H1 (cell line): ENCODE measurements around the gene EPHA3. TPM values are rescaled to one million over a fixed set of nuclear protein-coding genes. Genes with fewer than 3 reads are reported as not detected.

Experiments
- CTCF ChIA-PET: fragments of 300-600 bp; sonication (Branson Sonifier 250); formaldehyde crosslinking; loops from one replicate; lab custom pipeline; 2021; ENCODE audit not compliant: partially characterized antibody; lab: Charles Lee
- POLR2A ChIA-PET: fragments of 300-600 bp; sonication (Branson Sonifier 250); formaldehyde crosslinking; loops from one replicate; lab custom pipeline; 2021; ENCODE audit warnings: inconsistent platforms; ENCODE audit not compliant: partially characterized antibody; lab: Charles Lee
- DNase-seq, 2 experiments: peaks; one replicate each; pipeline versions ENCODE4 v3.0.0 to v3.0.0-alpha.2; 2010 to 2022; ENCODE audit warnings: low spot score in 2 of 2, low read depth in 1 of 2, mixed read lengths in 1 of 2
- FAIRE-seq: peaks from 2 replicates; lab custom pipeline; 2011; peaks lifted over from hg19 to GRCh38; lab: Jason Lieb, UNC
- H2AFZ ChIP-seq: 2 replicates; pipeline ENCODE4 v1.8.1; 2012; ENCODE audit warnings: low read length, inconsistent platforms
- H2AK5ac ChIP-seq: 2 replicates; pipeline ENCODE4 v1.6.1; 2013; ENCODE audit warnings: low read depth, low read length
- H2BK120ac ChIP-seq: replicated peaks from 2 replicates; pipeline ENCODE3; 2013; ENCODE audit warnings: low read depth, low read length, inconsistent platforms
- H2BK12ac ChIP-seq: 2 replicates; pipeline ENCODE4 v1.6.1; 2013; ENCODE audit warnings: low read depth, low read length
- H2BK15ac ChIP-seq: 2 replicates; pipeline ENCODE4 v1.6.1; 2013; ENCODE audit warnings: low read length
- H2BK20ac ChIP-seq: 2 replicates; pipeline ENCODE4 v1.6.1; 2013; ENCODE audit warnings: low read length
- H2BK5ac ChIP-seq: 2 replicates; pipeline ENCODE4 v1.6.1; 2013; ENCODE audit warnings: low read depth, low read length
- H3K14ac ChIP-seq: 2 replicates; pipeline ENCODE4 v1.6.1; 2013; ENCODE audit warnings: inconsistent platforms; ENCODE audit not compliant: insufficient read length
- H3K18ac ChIP-seq: 2 replicates; pipeline ENCODE4 v1.6.1; 2013; ENCODE audit warnings: low read length; ENCODE audit errors: extremely low read depth
- H3K23ac ChIP-seq: 2 replicates; pipeline ENCODE4 v1.6.1; 2013; ENCODE audit warnings: inconsistent platforms; ENCODE audit not compliant: insufficient read length
- H3K23me2 ChIP-seq: 2 replicates; pipeline ENCODE4 v1.6.1; 2013; ENCODE audit warnings: low read depth, low read length
- H3K27ac ChIP-seq: 2 replicates; pipeline ENCODE4 v1.6.1; 2011; ENCODE audit warnings: low read depth, low read length, inconsistent platforms
- H3K27me3 ChIP-seq, 4 experiments: replicated peaks in 1 of 4; 1 replicate in 1 of 4; 2 replicates in 3 of 4; pipeline versions ENCODE4 v1.6.1 to v1.8.1; 2011 to 2013; ENCODE audit warnings: low read length in 3 of 4, mild to moderate bottlenecking in 3 of 4, inconsistent platforms in 2 of 4, mixed read lengths in 2 of 4, moderate library complexity in 1 of 4; ENCODE audit not compliant: control insufficient read depth in 3 of 4, insufficient read depth in 3 of 4; ENCODE audit errors: extremely low read depth in 1 of 4
- H3K36me3 ChIP-seq, 4 experiments: 2 replicates each; pipeline versions ENCODE4 v1.6.1 to v1.8.1; 2011 to 2013; ENCODE audit warnings: mild to moderate bottlenecking in 4 of 4, low read length in 3 of 4, moderate library complexity in 2 of 4, control low read depth in 1 of 4, inconsistent platforms in 1 of 4; ENCODE audit not compliant: insufficient read depth in 4 of 4, control insufficient read depth in 2 of 4
- H3K4ac ChIP-seq: replicated peaks from 2 replicates; pipeline ENCODE3; 2013; ENCODE audit warnings: low read length, low read depth, mixed read lengths, inconsistent platforms; ENCODE audit not compliant: insufficient read length
- H3K4me1 ChIP-seq, 4 experiments: replicated peaks in 1 of 4; 1 replicate in 1 of 4; 2 replicates in 3 of 4; pipeline versions ENCODE4 v1.6.1 to v1.8.1; 2011 to 2013; ENCODE audit warnings: low read length in 3 of 4, inconsistent platforms in 2 of 4, mixed read lengths in 1 of 4; ENCODE audit not compliant: insufficient read depth in 4 of 4, control insufficient read depth in 3 of 4
- H3K4me2 ChIP-seq, 2 experiments: 2 replicates each; pipeline versions ENCODE4 v1.6.1 to v1.8.1; 2011 to 2013; ENCODE audit warnings: low read depth in 2 of 2, low read length in 2 of 2, control low read depth in 1 of 2, inconsistent platforms in 1 of 2, mild to moderate bottlenecking in 1 of 2; ENCODE audit not compliant: insufficient read depth in 1 of 2
- H3K4me3 ChIP-seq, 4 experiments: fragments of 200-600, 300-600 bp in 1 of 4; sonication (generic), shearing (Covaris generic), sonication (Bioruptor Twin) in 1 of 4; 2 replicates each; pipeline versions ENCODE4 v1.5.1 to v1.8.1; 2011 to 2016; ENCODE audit warnings: low read length in 4 of 4, low read depth in 3 of 4, control low read depth in 2 of 4, inconsistent platforms in 2 of 4, mild to moderate bottlenecking in 2 of 4, mixed read lengths in 1 of 4, moderate library complexity in 1 of 4; ENCODE audit not compliant: insufficient read depth in 2 of 4; ENCODE audit errors: extremely low read depth in 1 of 4
- H3K56ac ChIP-seq: replicated peaks from 2 replicates; pipeline ENCODE3; 2013; ENCODE audit warnings: low read depth, mild to moderate bottlenecking, mixed read lengths, low read length, inconsistent platforms; ENCODE audit not compliant: insufficient read length
- H3K79me1 ChIP-seq: 2 replicates; pipeline ENCODE4 v1.6.1; 2013; ENCODE audit warnings: low read depth, low read length, control low read depth
- H3K79me2 ChIP-seq, 2 experiments: 2 replicates each; pipeline versions ENCODE4 v1.6.1 to v1.8.1; 2012 to 2013; ENCODE audit warnings: low read length in 2 of 2, mild to moderate bottlenecking in 2 of 2, inconsistent platforms in 1 of 2; ENCODE audit not compliant: insufficient read depth in 2 of 2, control insufficient read depth in 1 of 2
- H3K9ac ChIP-seq, 4 experiments: replicated peaks in 1 of 4; 1 replicate in 1 of 4; 2 replicates in 3 of 4; pipeline versions ENCODE4 v1.6.1 to v1.8.1; 2011 to 2013; ENCODE audit warnings: low read depth in 3 of 4, low read length in 3 of 4, control low read depth in 2 of 4, mild to moderate bottlenecking in 2 of 4, moderate library complexity in 2 of 4, inconsistent platforms in 1 of 4; ENCODE audit errors: extremely low read depth in 1 of 4
- H3K9me3 ChIP-seq, 2 experiments: 2 replicates each; pipeline versions ENCODE4 v1.6.1 to v1.8.1; 2012 to 2013; ENCODE audit warnings: mild to moderate bottlenecking in 2 of 2, moderate library complexity in 2 of 2, control low read depth in 1 of 2, inconsistent platforms in 1 of 2, low read depth in 1 of 2, low read length in 1 of 2, mixed read lengths in 1 of 2; ENCODE audit not compliant: insufficient read depth in 2 of 2
- H4K20me1 ChIP-seq, 2 experiments: replicated peaks in 1 of 2; 2 replicates each; pipeline versions ENCODE3 to v1.8.1; 2011 to 2013; ENCODE audit warnings: inconsistent platforms in 2 of 2, low read length in 2 of 2, mild to moderate bottlenecking in 1 of 2; ENCODE audit not compliant: insufficient read depth in 2 of 2, control insufficient read depth in 1 of 2
- H4K5ac ChIP-seq: 2 replicates; pipeline ENCODE4 v1.6.1; 2013; ENCODE audit warnings: low read length, low read depth, mixed read lengths, inconsistent platforms; ENCODE audit not compliant: insufficient read length
- H4K8ac ChIP-seq: 2 replicates; pipeline ENCODE4 v1.8.0; 2013; ENCODE audit warnings: mild to moderate bottlenecking, moderate library complexity, low read length, inconsistent platforms; ENCODE audit not compliant: insufficient read depth; ENCODE audit errors: extremely low read depth
- H4K91ac ChIP-seq: replicated peaks from 2 replicates; pipeline ENCODE3; 2013; ENCODE audit warnings: low read length, mixed read lengths, inconsistent platforms; ENCODE audit not compliant: insufficient read length
- BRCA1 ChIP-seq: IDR thresholded peaks from 2 replicates; pipeline ENCODE4 v1.6.1; 2012; ENCODE audit warnings: low read depth, low read length, improper control_type of control experiment
- CEBPB ChIP-seq: IDR thresholded peaks from 2 replicates; pipeline ENCODE4 v1.6.1; 2012; ENCODE audit warnings: low read depth, low read length
- KDM4A ChIP-seq: IDR thresholded peaks from one replicate; pipeline ENCODE4 v1.7.1; 2012; ENCODE audit warnings: low read depth, mild to moderate bottlenecking, moderate library complexity, low read length, inconsistent platforms; ENCODE audit not compliant: severe bottlenecking
- MAFK ChIP-seq: IDR thresholded peaks from 2 replicates; pipeline ENCODE4 v1.6.1; 2012; ENCODE audit warnings: low read depth, mild to moderate bottlenecking, improper control_type of control experiment, low read length
- NRF1 ChIP-seq: IDR thresholded peaks from 2 replicates; pipeline ENCODE4 v1.6.1; 2011; ENCODE audit warnings: mild to moderate bottlenecking, low read depth, low read length, improper control_type of control experiment
- RAD21 ChIP-seq, 2 experiments: IDR thresholded peaks in 1 of 2; conservative IDR thresholded peaks in 1 of 2; 2 replicates each; pipeline ENCODE4 v1.6.1; 2011; ENCODE audit warnings: low read depth in 2 of 2, low read length in 2 of 2, improper control_type of control experiment in 1 of 2, inconsistent platforms in 1 of 2, mild to moderate bottlenecking in 1 of 2, moderate library complexity in 1 of 2
- RFX5 ChIP-seq: IDR thresholded peaks from 2 replicates; pipeline ENCODE4 v1.6.1; 2011; ENCODE audit warnings: low read depth, low read length, improper control_type of control experiment, borderline replicate concordance
- SAP30 ChIP-seq: fragments of 300-600 bp; sonication (generic); IDR thresholded peaks from 2 replicates; pipeline ENCODE4 v1.7.1; 2012; ENCODE audit warnings: low read length, moderate library complexity, mild to moderate bottlenecking, inconsistent platforms; ENCODE audit not compliant: insufficient read depth, insufficient replicate concordance
- SIRT6 ChIP-seq: IDR thresholded peaks from one replicate; pipeline ENCODE4 v1.7.1; 2012; ENCODE audit warnings: low read length, inconsistent platforms
- SP1 ChIP-seq: IDR thresholded peaks from 2 replicates; pipeline ENCODE4 v1.6.1; 2011; ENCODE audit warnings: low read depth, low read length
- TBP ChIP-seq: IDR thresholded peaks from 2 replicates; pipeline ENCODE4 v1.6.1; 2011; ENCODE audit warnings: low read depth, low read length, improper control_type of control experiment
- TEAD4 ChIP-seq: IDR thresholded peaks from 2 replicates; pipeline ENCODE4 v1.6.1; 2012; ENCODE audit warnings: low read depth, low read length, inconsistent platforms, mixed read lengths
- WGBS, 2 experiments: shearing (Covaris generic) in 1 of 2; methylation state at CpG; one replicate each; pipeline versions ENCODE4 v1.1.6 to v1.1.7; 2013 to 2015; ENCODE audit warnings: low lambda C conversion rate in 2 of 2, mixed read lengths in 2 of 2, inconsistent platforms in 1 of 2, low coverage in 1 of 2, missing lambda C conversion rate in 1 of 2; ENCODE audit not compliant: insufficient replicate concordance in 2 of 2, insufficient coverage in 1 of 2, insufficient read length in 1 of 2; ENCODE audit errors: extremely low coverage in 1 of 2, missing lambda C conversion rate in 1 of 2; 5-methylcytosine and 5-hydroxymethylcytosine counted together
- polyA plus RNA-seq, 7 experiments: library from polyadenylated mRNA; depleted of rRNA in 3 of 7; stranded (reverse) in 5 of 7; unstranded in 2 of 7; fragments of >200 nt in 5 of 7; fragments of 200-250 nt in 2 of 7; gene quantifications; 1 replicate in 5 of 7; 2 replicates in 1 of 7; 4 replicates in 1 of 7; pipeline versions ENCODE4 v1.2.1 to v1.2.3, GENCODE V29; 2011 to 2013; ENCODE audit warnings: missing spikeins in 2 of 7, mixed read lengths in 2 of 7
- total RNA-seq: library from RNA; stranded (reverse); fragmentation: NEBNext Ultra II Directional; extraction: Animal tissue kit (Norgen Biotek cat#: 25700); gene quantifications from 2 replicates; pipeline ENCODE4 v1.2.1, GENCODE V29; 2021
- TF ChIP-seq, protein P1 (sequence below): IDR thresholded peaks from 2 replicates; pipeline ENCODE4 v1.6.1; 2012; ENCODE audit warnings: low read length, inconsistent platforms

Gene EPHA3
- total and polyA plus RNA-seq, 2 of the 8 experiments (the other 6 are each of a cell fraction or from before 2014, with no cell fraction given), result 0.09 to 0.22 TPM

DNA sequence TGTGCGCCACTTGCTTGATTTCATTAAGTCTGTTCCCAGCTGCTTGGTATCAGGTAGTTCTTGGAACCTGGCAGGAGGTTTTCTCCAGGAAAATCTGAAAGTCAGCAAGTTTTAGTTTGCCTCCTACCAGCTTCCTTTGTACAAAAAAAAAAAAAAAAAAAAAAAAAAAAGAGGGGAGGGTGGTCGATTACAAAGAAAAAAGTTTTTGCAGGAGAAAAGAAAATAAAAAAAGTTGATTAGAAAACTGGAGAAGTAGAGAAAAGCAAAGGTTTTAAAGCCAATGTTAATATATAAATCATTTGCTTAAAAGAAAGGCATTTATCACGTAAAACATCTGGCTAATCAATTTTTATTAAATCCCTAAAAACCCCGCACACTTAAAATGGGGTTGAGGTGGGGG lies 5.9 kb downstream of the EPHA3 start:
- no peak overlapping the region for H4K5ac ChIP-seq
- no peak overlapping the region for H2AK5ac ChIP-seq
- no peak overlapping the region for H4K8ac ChIP-seq
- H3K14ac ChIP-seq, result no peak overlapping the region
- ChIA-PET POLR2A (no interaction called here), CTCF (no interaction called here)
- H3K4me3 ChIP-seq, result no peak overlapping the region
- no peak overlapping the region for H3K56ac ChIP-seq
- peak overlapping the region in 1 of 2 experiments; percentile 93; a peak in 1 of 4 replicates for H3K4me2 ChIP-seq
- H4K91ac ChIP-seq, result no peak overlapping the region
- no peaks in the 10 kb centered on the region for H4K20me1 ChIP-seq
- peaks cover 3 to 7% (median 4%) of the 10 kb centered on the region in 4 experiments; a peak in 6 of 7 replicates for H3K4me1 ChIP-seq
- no peak overlapping the region for H3K9ac ChIP-seq
- H2AFZ ChIP-seq, result no peak overlapping the region
- H2BK20ac ChIP-seq, result no peak overlapping the region
- peaks cover 7% of the 10 kb centered on the region for H3K23me2 ChIP-seq
- H3K4ac ChIP-seq, result no peak overlapping the region
- H2BK5ac ChIP-seq, result no peak overlapping the region
- no peak for DNase-seq
- H2BK12ac ChIP-seq, result no peak overlapping the region
- H2BK120ac ChIP-seq, result no peak overlapping the region
- H3K23ac ChIP-seq, result no peak overlapping the region
- peaks cover 3 to 14% (median 7%) of the 10 kb centered on the region in 4 experiments; a peak in 6 of 7 replicates for H3K27me3 ChIP-seq
- 79% methylated on average over 3 of the region's 4 CpGs; no CpG with 5 or more reads in 1 of the 2 experiments for WGBS, 2 experiments
- no peaks in the 10 kb centered on the region for H3K9me3 ChIP-seq
- no peaks in the 10 kb centered on the region for H3K79me2 ChIP-seq
- no peaks in the 10 kb centered on the region for H3K79me1 ChIP-seq
- no peak overlapping the region for H3K27ac ChIP-seq
- H3K36me3 ChIP-seq, result no peaks in the 10 kb centered on the region
- FAIRE-seq, result no peak
- no peak overlapping the region for H2BK15ac ChIP-seq
- no peak overlapping the region for H3K18ac ChIP-seq
- TF ChIP-seq, protein P1, sequence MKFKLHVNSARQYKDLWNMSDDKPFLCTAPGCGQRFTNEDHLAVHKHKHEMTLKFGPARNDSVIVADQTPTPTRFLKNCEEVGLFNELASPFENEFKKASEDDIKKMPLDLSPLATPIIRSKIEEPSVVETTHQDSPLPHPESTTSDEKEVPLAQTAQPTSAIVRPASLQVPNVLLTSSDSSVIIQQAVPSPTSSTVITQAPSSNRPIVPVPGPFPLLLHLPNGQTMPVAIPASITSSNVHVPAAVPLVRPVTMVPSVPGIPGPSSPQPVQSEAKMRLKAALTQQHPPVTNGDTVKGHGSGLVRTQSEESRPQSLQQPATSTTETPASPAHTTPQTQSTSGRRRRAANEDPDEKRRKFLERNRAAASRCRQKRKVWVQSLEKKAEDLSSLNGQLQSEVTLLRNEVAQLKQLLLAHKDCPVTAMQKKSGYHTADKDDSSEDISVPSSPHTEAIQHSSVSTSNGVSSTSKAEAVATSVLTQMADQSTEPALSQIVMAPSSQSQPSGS, result no peak
- no peak for TF ChIP-seq SP1
- no peak for TF ChIP-seq TEAD4
- TF ChIP-seq CEBPB, result no peak
- no peak for TF ChIP-seq TBP
- no peak for TF ChIP-seq SIRT6
- TF ChIP-seq RFX5, result no peak
- no peak for TF ChIP-seq RAD21 (IDR thresholded peaks at IDR 0.05 in 1 of 2, conservative IDR thresholded peaks at IDR 0.05 in 1 of 2; ENCODE audit: low read depth in 2 of 2, low read length in 2 of 2)
- TF ChIP-seq SAP30, result no peak
- no peak for TF ChIP-seq KDM4A
- no peak for TF ChIP-seq NRF1
- TF ChIP-seq BRCA1, result no peak
- no peak for TF ChIP-seq MAFK
